K562 (cell line): Measurements from ENCODE around the gene THEMIS. TPM values are rescaled to one million over a fixed set of nuclear protein-coding genes. Genes with fewer than 3 reads are reported as not detected.

Experiments used
- ATAC-seq: fragments of 200-7000 bp; cut with Tn5 transposase; 3 replicates; pipeline ENCODE4 v1.9.1; 2020; ENCODE audit warnings: moderate library complexity
- BruUV-seq: library from RNA; stranded (reverse); fragments of 400-500 nt; replicated peaks from 2 replicates; lab custom pipeline; 2021; lab: Mats Ljungman, UMichigan
- CTCF ChIA-PET: fragments of 300-600 bp; formaldehyde crosslinking; extraction: SDS; loops from one replicate; lab custom pipeline; 2021; ENCODE audit warnings: low intra/inter-chr PET ratio; lab: Yijun Ruan, JAX
- POLR2A ChIA-PET: fragments of 300-600, 350-650 bp; sonication (Branson Sonifier 250); formaldehyde crosslinking; extraction: SDS; loops from one replicate; lab custom pipeline; 2021; ENCODE audit warnings: antibody characterized with exemption, inconsistent platforms; lab: Yijun Ruan, JAX
- DNase-seq, 4 experiments: peaks; one replicate each; pipeline versions ENCODE4 v3.0.0 to v3.0.0-alpha.2; 2011 to 2018; ENCODE audit warnings: low spot score in 3 of 4, mixed read lengths in 3 of 4; ENCODE audit errors: extremely low read depth in 1 of 4
- FAIRE-seq: peaks from 2 replicates; lab custom pipeline; 2011; peaks lifted over from hg19 to GRCh38; lab: Jason Lieb, UNC
- H2AFZ ChIP-seq: 2 replicates; pipeline ENCODE4 v1.6.0; 2011; ENCODE audit warnings: low read depth, low read length, control low read depth, inconsistent platforms
- H3K27ac ChIP-seq: fragments of 200-600 bp; 3 replicates; pipeline ENCODE4 v1.8.0; 2011; ENCODE audit warnings: low read depth, mild to moderate bottlenecking, control low read depth, inconsistent platforms, low read length, moderate library complexity, mixed read lengths; ENCODE audit errors: extremely low read depth
- H3K27me3 ChIP-seq, 2 experiments: fragments of 300-600 bp in 1 of 2; 2 replicates in 1 of 2; 3 replicates in 1 of 2; pipeline versions ENCODE4 v1.6.0 to v1.8.0; 2011; ENCODE audit warnings: inconsistent platforms in 2 of 2, low read length in 2 of 2, mild to moderate bottlenecking in 1 of 2, mixed read lengths in 1 of 2, moderate library complexity in 1 of 2; ENCODE audit not compliant: control insufficient read depth in 2 of 2, insufficient read depth in 2 of 2
- H3K36me3 ChIP-seq: fragments of 300-600 bp; 3 replicates; pipeline ENCODE4 v1.8.0; 2011; ENCODE audit warnings: mild to moderate bottlenecking, low read length, inconsistent platforms; ENCODE audit not compliant: control insufficient read depth, insufficient read depth
- H3K4me1 ChIP-seq, 2 experiments: fragments of 200-600 bp in 1 of 2; replicated peaks in 1 of 2; 2 replicates in 1 of 2; 3 replicates in 1 of 2; pipeline versions ENCODE4 v1.5.1 to v1.8.0; 2011; ENCODE audit warnings: inconsistent platforms in 2 of 2, low read length in 2 of 2, mild to moderate bottlenecking in 1 of 2, mixed read lengths in 1 of 2, moderate library complexity in 1 of 2; ENCODE audit not compliant: control insufficient read depth in 2 of 2, insufficient read depth in 2 of 2
- H3K4me2 ChIP-seq: 2 replicates; pipeline ENCODE4 v1.6.1; 2011; ENCODE audit warnings: low read length, control low read depth, inconsistent platforms, mixed read lengths; ENCODE audit not compliant: insufficient read depth
- H3K4me3 ChIP-seq: fragments of 200-600 bp; sonication (generic), shearing (Covaris generic); 2 replicates; pipeline ENCODE4 v1.5.1; 2016; ENCODE audit warnings: control low read depth, inconsistent platforms
- H3K79me2 ChIP-seq: fragments of 200-600 bp; 3 replicates; pipeline ENCODE4 v1.8.0; 2011; ENCODE audit warnings: low read length, inconsistent platforms; ENCODE audit not compliant: control insufficient read depth, insufficient read depth
- H3K9ac ChIP-seq, 2 experiments: 2 replicates each; pipeline versions ENCODE4 v1.6.0 to v1.6.1; 2011; ENCODE audit warnings: low read depth in 2 of 2, low read length in 2 of 2, control low read depth in 1 of 2, inconsistent platforms in 1 of 2, mild to moderate bottlenecking in 1 of 2, mixed read lengths in 1 of 2; ENCODE audit not compliant: insufficient read depth in 1 of 2
- H3K9me1 ChIP-seq: one replicate; pipeline ENCODE4 v1.6.0; 2011; ENCODE audit warnings: inconsistent platforms, mild to moderate bottlenecking, low read length, moderate library complexity; ENCODE audit not compliant: control insufficient read depth, insufficient read depth
- H3K9me3 ChIP-seq: replicated peaks from 2 replicates; pipeline ENCODE4 v1.5.1; 2011; ENCODE audit warnings: low read depth, low read length, inconsistent platforms; ENCODE audit not compliant: control insufficient read depth, insufficient read depth
- H4K20me1 ChIP-seq: replicated peaks from 2 replicates; pipeline ENCODE4 v1.6.1; 2011; ENCODE audit warnings: low read length, inconsistent platforms, mixed read lengths; ENCODE audit not compliant: control insufficient read depth, insufficient read depth
- CHD4 ChIP-seq: fragments of 200-600 bp; sonication (generic); IDR thresholded peaks from 3 replicates; pipeline ENCODE4 v1.6.1; 2012; ENCODE audit warnings: low read depth, mild to moderate bottlenecking, mixed read lengths, low read length, inconsistent platforms; ENCODE audit not compliant: insufficient read depth, insufficient replicate concordance, poor library complexity, severe bottlenecking
- HDAC3 ChIP-seq: fragments of 450-650 bp; IDR thresholded peaks from 2 replicates; pipeline ENCODE4 v1.6.1; 2018; ENCODE audit warnings: borderline replicate concordance, mild to moderate bottlenecking, moderate library complexity; ENCODE audit not compliant: partially characterized antibody
- MAFG ChIP-seq: fragments of 450-650 bp; conservative IDR thresholded peaks from 2 replicates; pipeline ENCODE4 v1.6.1; 2016; ENCODE audit warnings: missing genetic modification characterization, missing compliant biosample characterization
- MEIS2 ChIP-seq: fragments of 450-650 bp; IDR thresholded peaks from 2 replicates; pipeline ENCODE4 v1.6.1; 2014; ENCODE audit warnings: mild to moderate bottlenecking; ENCODE audit not compliant: partially characterized antibody
- NFATC3 ChIP-seq: fragments of 450-650 bp; IDR thresholded peaks from 2 replicates; pipeline ENCODE4 v1.6.1; 2017; ENCODE audit warnings: mild to moderate bottlenecking
- NR4A1 ChIP-seq, 2 experiments: fragments of 250-450 bp in 1 of 2; fragments of 450-650 bp in 1 of 2; sonication (Bioruptor Pico) in 1 of 2; IDR thresholded peaks; 2 replicates each; pipeline versions ENCODE4 v1.4.0 to v1.6.1; 2016 to 2020; ENCODE audit warnings: mild to moderate bottlenecking in 2 of 2, missing compliant biosample characterization in 1 of 2, missing genetic modification characterization in 1 of 2, moderate library complexity in 1 of 2
- ZBTB1 ChIP-seq: sonication (generic); formaldehyde crosslinking; IDR thresholded peaks from 2 replicates; pipeline ENCODE4 v1.8.1; 2023; ENCODE audit warnings: missing genetic modification reagents, low read depth, mild to moderate bottlenecking, borderline replicate concordance
- ZNF224 ChIP-seq: sonication (generic); formaldehyde crosslinking; IDR thresholded peaks from 2 replicates; pipeline ENCODE4 v1.8.0; 2022; ENCODE audit warnings: mild to moderate bottlenecking, missing genetic modification reagents
- whole genome bisulfite sequencing: fragments of 100-300 bp; shearing (Covaris generic); methylation state at CpG from one replicate; pipeline ENCODE4 v1.1.6; 2016; ENCODE audit warnings: low coverage, mixed read lengths; ENCODE audit not compliant: insufficient coverage; ENCODE audit errors: missing lambda C conversion rate; 5-methylcytosine and 5-hydroxymethylcytosine counted together
- in situ Hi-C: fragments of 300-500 bp; cut with MboI; formaldehyde crosslinking; loops from 4 replicates; pipeline ENCODE4 v1.15.0; 2018; ENCODE audit warnings: inconsistent platforms, mixed read lengths
- intact Hi-C: fragments of 100-400 bp; cut with micrococcal nuclease; formaldehyde crosslinking; loops from 2 replicates; pipeline ENCODE4 v1.14.2; 2022
- polyA plus RNA-seq, 8 experiments: library from polyadenylated mRNA; depleted of rRNA in 4 of 8; stranded (reverse) in 5 of 8; unstranded in 3 of 8; fragments of >200 nt; fragmentation: Nextera tagmentation in 2 of 8; fragmentation: Illumina TruSeq in 1 of 8; extraction: Ambion mirVana in 2 of 8; extraction: Trizol in 1 of 8; gene quantifications; 2 replicates each; pipeline versions ENCODE4 v1.2.1 to v1.2.3, GENCODE V29; 2011 to 2014; ENCODE audit warnings: inconsistent platforms in 1 of 8, missing spikeins in 1 of 8
- total RNA-seq, 7 experiments: library from RNA; depleted of rRNA in 6 of 7; stranded (reverse); fragments of >200 nt in 6 of 7; fragmentation: Illumina TruSeq in 2 of 7; extraction: Trizol in 2 of 7; gene quantifications; 2 replicates each; pipeline versions ENCODE4 v1.2.1 to v1.2.3, GENCODE V29; 2011 to 2021; ENCODE audit warnings: low replicate concordance in 1 of 7
- TF ChIP-seq, protein P1 (sequence below): fragments of 250-450 bp; sonication (Bioruptor Pico); IDR thresholded peaks from 2 replicates; pipeline ENCODE4 v1.8.0; 2021; ENCODE audit warnings: mild to moderate bottlenecking, moderate library complexity

THEMIS gene
- total and polyA plus RNA-seq, 9 of the 15 experiments (the other 6 are each of a cell fraction or from before 2014, with no cell fraction given): 0.09 TPM; not detected in 8

DNA sequence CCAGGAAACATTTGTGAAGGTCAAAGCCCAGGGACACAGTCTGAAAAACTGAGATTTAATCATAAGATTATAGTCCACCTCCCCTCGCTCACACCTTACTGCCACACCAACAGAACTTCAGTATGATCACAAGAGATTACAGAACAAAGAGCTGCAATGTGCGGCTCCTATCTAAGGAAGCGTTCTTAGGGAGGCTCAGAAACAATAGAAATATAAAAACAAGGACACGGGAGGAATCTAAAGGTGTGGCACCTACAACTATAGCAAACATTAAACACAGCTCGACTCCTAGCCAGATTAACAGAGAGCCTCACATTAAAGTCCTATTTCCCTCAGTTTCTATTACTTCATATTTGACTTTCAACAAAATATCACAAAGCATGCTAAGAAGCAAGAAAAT is 40.4 kb upstream of the THEMIS start:
- no peak for DNase-seq
- BruUV-seq: no TSS peak
- H3K4me2 ChIP-seq: no peak overlapping the region
- POLR2A ChIA-PET: no interaction called here
- intact Hi-C loops: no loop called here
- H3K9me3 ChIP-seq: no peaks in the 10 kb centered on the region
- ATAC-seq: no peak
- H3K4me3 ChIP-seq: no peak overlapping the region
- no peak for FAIRE-seq
- no peak overlapping the region for H2AFZ ChIP-seq
- H3K36me3 ChIP-seq: no peaks in the 10 kb centered on the region
- in situ Hi-C loops: no loop called here
- H3K79me2 ChIP-seq: no peaks in the 10 kb centered on the region
- H4K20me1 ChIP-seq: no peaks in the 10 kb centered on the region
- CTCF ChIA-PET: no interaction called here
- no peaks in the 10 kb centered on the region for H3K27me3 ChIP-seq
- H3K27ac ChIP-seq: no peak overlapping the region
- TF ChIP-seq CHD4 (no peak), NFATC3 (no peak), ZNF224 (CRISPR knock-in tag) (no peak), HDAC3 (no peak), MEIS2 (no peak), MAFG (no peak), ZBTB1 (CRISPR knock-in tag) (no peak), NR4A1 (CRISPR knock-in tag; IDR thresholded peaks at IDR 0.05) (no peak), NR4A1 (tag; IDR thresholded peaks at IDR 0.05) (no peak)
- TF ChIP-seq, protein P1, sequence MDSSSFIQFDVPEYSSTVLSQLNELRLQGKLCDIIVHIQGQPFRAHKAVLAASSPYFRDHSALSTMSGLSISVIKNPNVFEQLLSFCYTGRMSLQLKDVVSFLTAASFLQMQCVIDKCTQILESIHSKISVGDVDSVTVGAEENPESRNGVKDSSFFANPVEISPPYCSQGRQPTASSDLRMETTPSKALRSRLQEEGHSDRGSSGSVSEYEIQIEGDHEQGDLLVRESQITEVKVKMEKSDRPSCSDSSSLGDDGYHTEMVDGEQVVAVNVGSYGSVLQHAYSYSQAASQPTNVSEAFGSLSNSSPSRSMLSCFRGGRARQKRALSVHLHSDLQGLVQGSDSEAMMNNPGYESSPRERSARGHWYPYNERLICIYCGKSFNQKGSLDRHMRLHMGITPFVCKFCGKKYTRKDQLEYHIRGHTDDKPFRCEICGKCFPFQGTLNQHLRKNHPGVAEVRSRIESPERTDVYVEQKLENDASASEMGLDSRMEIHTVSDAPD (CRISPR knock-in tag): no peak
- no peaks in the 10 kb centered on the region for H3K4me1 ChIP-seq
- no peaks in the 10 kb centered on the region for H3K9me1 ChIP-seq
- no peak overlapping the region for H3K9ac ChIP-seq
- WGBS: 0% methylated on average over 5 of the region's 5 CpGs
